ENCODE results near the gene DOCK3.

DNA sequence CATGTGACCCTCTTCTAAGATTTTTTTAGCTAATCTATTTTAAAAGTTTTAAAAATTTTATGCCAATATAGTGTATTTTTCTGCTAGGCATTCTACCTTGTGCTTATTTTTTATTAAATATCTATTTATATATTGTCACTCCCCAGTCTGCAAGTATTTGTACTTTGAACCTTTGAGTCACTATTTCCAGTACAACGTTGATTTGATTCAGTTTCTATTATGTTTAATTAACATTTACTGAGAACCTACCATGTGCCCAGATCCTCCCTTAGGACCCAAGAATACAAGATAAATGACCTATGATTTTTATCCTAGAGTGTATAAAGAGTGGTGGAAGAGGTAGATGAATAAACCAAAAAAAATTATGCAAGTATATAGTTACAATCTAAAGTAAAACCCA, 311.2 kb downstream of the DOCK3 start:
- TF ChIP-seq, protein P1, sequence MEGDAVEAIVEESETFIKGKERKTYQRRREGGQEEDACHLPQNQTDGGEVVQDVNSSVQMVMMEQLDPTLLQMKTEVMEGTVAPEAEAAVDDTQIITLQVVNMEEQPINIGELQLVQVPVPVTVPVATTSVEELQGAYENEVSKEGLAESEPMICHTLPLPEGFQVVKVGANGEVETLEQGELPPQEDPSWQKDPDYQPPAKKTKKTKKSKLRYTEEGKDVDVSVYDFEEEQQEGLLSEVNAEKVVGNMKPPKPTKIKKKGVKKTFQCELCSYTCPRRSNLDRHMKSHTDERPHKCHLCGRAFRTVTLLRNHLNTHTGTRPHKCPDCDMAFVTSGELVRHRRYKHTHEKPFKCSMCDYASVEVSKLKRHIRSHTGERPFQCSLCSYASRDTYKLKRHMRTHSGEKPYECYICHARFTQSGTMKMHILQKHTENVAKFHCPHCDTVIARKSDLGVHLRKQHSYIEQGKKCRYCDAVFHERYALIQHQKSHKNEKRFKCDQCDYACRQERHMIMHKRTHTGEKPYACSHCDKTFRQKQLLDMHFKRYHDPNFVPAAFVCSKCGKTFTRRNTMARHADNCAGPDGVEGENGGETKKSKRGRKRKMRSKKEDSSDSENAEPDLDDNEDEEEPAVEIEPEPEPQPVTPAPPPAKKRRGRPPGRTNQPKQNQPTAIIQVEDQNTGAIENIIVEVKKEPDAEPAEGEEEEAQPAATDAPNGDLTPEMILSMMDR (conservative IDR thresholded peaks at IDR 0.05; ENCODE audit: low read depth, low read length): no peak
- TF ChIP-seq POLR2A (IDR thresholded peaks at IDR 0.05; ENCODE audit: low read depth, low read length): no peak
- no peak for TF ChIP-seq FOS (IDR thresholded peaks at IDR 0.05; ENCODE audit: low read depth, low read length)
- no peak for TF ChIP-seq MAFK (IDR thresholded peaks at IDR 0.05; ENCODE audit: low read depth, low read length)
- TF ChIP-seq MXI1 (IDR thresholded peaks at IDR 0.05; ENCODE audit: borderline replicate concordance, low read depth, low read length): no peak
- no peak for TF ChIP-seq NFE2L2 (IDR thresholded peaks at IDR 0.05; ENCODE audit: low read depth, low read length)
- no peak for TF ChIP-seq RAD21 (IDR thresholded peaks at IDR 0.05; ENCODE audit: low read length)
- no peak for TF ChIP-seq SMC3 (IDR thresholded peaks at IDR 0.05; ENCODE audit: low read depth, low read length)
- no peak for TF ChIP-seq RCOR1 (IDR thresholded peaks at IDR 0.05; ENCODE audit: insufficient replicate concordance, low read length)
- TF ChIP-seq RFX5 (IDR thresholded peaks at IDR 0.05; ENCODE audit: low read depth, low read length): no peak
- no peak for TF ChIP-seq CEBPB (IDR thresholded peaks at IDR 0.05; ENCODE audit: low read depth, low read length)
- TF ChIP-seq, protein P2, sequence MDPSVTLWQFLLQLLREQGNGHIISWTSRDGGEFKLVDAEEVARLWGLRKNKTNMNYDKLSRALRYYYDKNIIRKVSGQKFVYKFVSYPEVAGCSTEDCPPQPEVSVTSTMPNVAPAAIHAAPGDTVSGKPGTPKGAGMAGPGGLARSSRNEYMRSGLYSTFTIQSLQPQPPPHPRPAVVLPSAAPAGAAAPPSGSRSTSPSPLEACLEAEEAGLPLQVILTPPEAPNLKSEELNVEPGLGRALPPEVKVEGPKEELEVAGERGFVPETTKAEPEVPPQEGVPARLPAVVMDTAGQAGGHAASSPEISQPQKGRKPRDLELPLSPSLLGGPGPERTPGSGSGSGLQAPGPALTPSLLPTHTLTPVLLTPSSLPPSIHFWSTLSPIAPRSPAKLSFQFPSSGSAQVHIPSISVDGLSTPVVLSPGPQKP (IDR thresholded peaks at IDR 0.05; ENCODE audit: borderline replicate concordance, low read depth, low read length): no peak

Data from IMR-90 (cell line).